Cerebellar nuclear complex (tissue), 1 donor: ENCODE results near the gene SRPRA.
"Not testable (repeated sequence)": the region's sequence is repeated elsewhere in the genome, so short reads cannot be mapped to it uniquely, and the experiment has no call there.

Experiments
- DNase-seq, 2 experiments: peaks; one replicate each; lab custom pipeline; 2025; lab: John Stamatoyannopoulos, UW

The SRPRA gene

GRCh38 chr11:126284829-126285228, 16.1 kb upstream of the SRPRA start:
- DNase-seq: no peak

- DNase-seq: peak in 1 of 2 experiments; percentile 17
Observed at GRCh38 chr11:126282736-126283591, 14.3 kb upstream of the SRPRA start, which contains the start of gene TIRAP. Gene TIRAP (plus strand): TSS chr11:126283093. CDS start chr11:126290895, 7,802 bp downstream.

GRCh38 chr11:126282361-126282735, 13.7 kb upstream of the SRPRA start:
- no peak for DNase-seq

- DNase-seq: no peak
Observed at GRCh38 chr11:126281666-126282175, 13.0 kb upstream of the SRPRA start.

- DNase-seq: no peak
Observed at GRCh38 chr11:126281245-126281644, 12.6 kb upstream of the SRPRA start.

- no peak for DNase-seq
Observed at GRCh38 chr11:126280595-126280994, 11.9 kb upstream of the SRPRA start.

- DNase-seq: no peak
Observed at GRCh38 chr11:126279191-126279590, 10.5 kb upstream of the SRPRA start.

- no peak for DNase-seq
Observed at GRCh38 chr11:126277780-126278179, 9.1 kb upstream of the SRPRA start.

GRCh38 chr11:126277322-126277721, 8.6 kb upstream of the SRPRA start:
- no peak for DNase-seq

- no peak for DNase-seq
Observed at GRCh38 chr11:126268361-126268707, 361 bp downstream of the SRPRA start.

- no peak for DNase-seq
Observed at GRCh38 chr11:126267650-126268049, 1.0 kb downstream of the SRPRA start.

- DNase-seq: no peak
Observed at GRCh38 chr11:126265811-126266210, 2.9 kb downstream of the SRPRA start.

GRCh38 chr11:126263489-126263888, 5.2 kb downstream of the SRPRA start:
- DNase-seq: no peak

GRCh38 chr11:126262216-126262615, 6.5 kb downstream of the SRPRA start:
- DNase-seq: no peak

- DNase-seq: no peak
Observed at GRCh38 chr11:126257764-126258163, 10.9 kb downstream of the SRPRA start.

GRCh38 chr11:126257144-126257543, 11.6 kb downstream of the SRPRA start:
- DNase-seq: no peak

GRCh38 chr11:126256216-126256615, 12.5 kb downstream of the SRPRA start:
- DNase-seq: no peak

- DNase-seq: not testable (repeated sequence)
Observed at GRCh38 chr11:126255507-126255906, 13.2 kb downstream of the SRPRA start.

- no peak for DNase-seq
Observed at GRCh38 chr11:126254819-126255218, 13.9 kb downstream of the SRPRA start.

GRCh38 chr11:126253265-126253664, 15.4 kb downstream of the SRPRA start:
- no peak for DNase-seq

- no peak for DNase-seq
Observed at GRCh38 chr11:126246636-126247035, 22.1 kb downstream of the SRPRA start.

- no peak for DNase-seq
Observed at GRCh38 chr11:126233391-126233790, 35.3 kb downstream of the SRPRA start.

- no peak for DNase-seq
Observed at GRCh38 chr11:126232683-126233082, 36.0 kb downstream of the SRPRA start.
